Endothelial cell of umbilical vein (primary cell): Measurements from ENCODE around the gene SGPP1. TPM values are rescaled to one million over a fixed set of nuclear protein-coding genes. Genes with fewer than 3 reads are reported as not detected.

ENCODE experiments used
- BruUV-seq: library from RNA; stranded (reverse); fragments of 400-500 nt; replicated peaks from 2 replicates; lab custom pipeline; 2021; lab: Mats Ljungman, UMichigan
- CTCF ChIA-PET: fragments of 300-600, 350-600 bp; sonication (Branson Sonifier 250); formaldehyde crosslinking; loops from one replicate; lab custom pipeline; 2021; ENCODE audit warnings: antibody characterized with exemption, inconsistent platforms; lab: Charles Lee
- POLR2A ChIA-PET: fragments of 300-600, 350-600 bp; sonication (Branson Sonifier 250); formaldehyde crosslinking; loops from one replicate; lab custom pipeline; 2021; ENCODE audit warnings: antibody characterized with exemption, inconsistent platforms; lab: Charles Lee
- DNase-seq: peaks from one replicate; pipeline ENCODE4 v3.0.0-alpha.2; 2011; ENCODE audit warnings: low read depth, low spot score
- FAIRE-seq: peaks from 2 replicates; lab custom pipeline; 2011; peaks lifted over from hg19 to GRCh38; lab: Jason Lieb, UNC
- H2AFZ ChIP-seq: 2 replicates; pipeline ENCODE4 v1.6.0; 2012; ENCODE audit warnings: low read depth, low read length, control low read depth, inconsistent platforms
- H3K27ac ChIP-seq: 2 replicates; pipeline ENCODE4 v1.5.1; 2011; ENCODE audit warnings: low read depth, mild to moderate bottlenecking, control low read depth, low read length, moderate library complexity; ENCODE audit not compliant: insufficient read depth
- H3K27me3 ChIP-seq, 2 experiments: 2 replicates each; pipeline versions ENCODE4 v1.6.0 to v1.6.1; 2011; ENCODE audit warnings: low read length in 2 of 2, mixed read lengths in 1 of 2; ENCODE audit not compliant: control insufficient read depth in 2 of 2, insufficient read depth in 2 of 2
- H3K36me3 ChIP-seq, 2 experiments: 2 replicates in 1 of 2; 3 replicates in 1 of 2; pipeline ENCODE4 v1.5.1; 2011; ENCODE audit warnings: low read length in 2 of 2, mild to moderate bottlenecking in 1 of 2, moderate library complexity in 1 of 2; ENCODE audit not compliant: control insufficient read depth in 2 of 2, insufficient read depth in 2 of 2; ENCODE audit errors: extremely low read depth in 1 of 2
- H3K4me1 ChIP-seq: 3 replicates; pipeline ENCODE4 v1.5.1; 2011; ENCODE audit warnings: mild to moderate bottlenecking, low read length; ENCODE audit not compliant: control insufficient read depth, insufficient read depth; ENCODE audit errors: extremely low read depth
- H3K4me2 ChIP-seq: 2 replicates; pipeline ENCODE4 v1.6.1; 2011; ENCODE audit warnings: low read length, control low read depth, mixed read lengths; ENCODE audit not compliant: insufficient read depth
- H3K4me3 ChIP-seq, 3 experiments: fragments of 200-600 bp in 1 of 3; sonication (generic), shearing (Covaris generic) in 1 of 3; replicated peaks in 1 of 3; 2 replicates each; pipeline ENCODE4 v1.5.1; 2011 to 2016; ENCODE audit warnings: control low read depth in 3 of 3, low read length in 3 of 3, mild to moderate bottlenecking in 2 of 3, inconsistent platforms in 1 of 3, low read depth in 1 of 3, moderate library complexity in 1 of 3; ENCODE audit not compliant: insufficient read depth in 1 of 3
- H3K79me2 ChIP-seq: 2 replicates; pipeline ENCODE4 v1.6.0; 2012; ENCODE audit warnings: low read length, inconsistent platforms; ENCODE audit not compliant: control insufficient read depth, insufficient read depth
- H3K9ac ChIP-seq: replicated peaks from 2 replicates; pipeline ENCODE3; 2011; ENCODE audit warnings: low read length, control low read depth; ENCODE audit not compliant: insufficient read depth; ENCODE audit errors: extremely low read depth
- H3K9me1 ChIP-seq: replicated peaks from 3 replicates; pipeline ENCODE4 v1.6.0; 2011; ENCODE audit warnings: mild to moderate bottlenecking, low read length; ENCODE audit not compliant: control insufficient read depth, insufficient read depth; ENCODE audit errors: extremely low read depth
- H3K9me3 ChIP-seq: replicated peaks from 2 replicates; pipeline ENCODE4 v1.5.1; 2012; ENCODE audit warnings: low read length, inconsistent platforms; ENCODE audit not compliant: control insufficient read depth, insufficient read depth
- H4K20me1 ChIP-seq: replicated peaks from 2 replicates; pipeline ENCODE3; 2011; ENCODE audit warnings: mild to moderate bottlenecking, low read length; ENCODE audit not compliant: control insufficient read depth, insufficient read depth; ENCODE audit errors: extremely low read depth
- CTCF ChIP-seq, 2 donors: IDR thresholded peaks; 1 replicate in 1 of 2; 2 replicates in 1 of 2; pipeline ENCODE4 v1.5.1; 2011; ENCODE audit warnings: low read length in 2 of 2, mild to moderate bottlenecking in 2 of 2, moderate library complexity in 2 of 2, control low read depth in 1 of 2, inconsistent platforms in 1 of 2, low read depth in 1 of 2; ENCODE audit not compliant: insufficient read depth in 1 of 2; ENCODE audit errors: extremely low read depth in 1 of 2
- EZH2 ChIP-seq: IDR thresholded peaks from 2 replicates; pipeline ENCODE4 v1.6.1; 2012; ENCODE audit warnings: borderline replicate concordance, low read depth, mild to moderate bottlenecking, moderate library complexity, low read length, inconsistent platforms; ENCODE audit not compliant: severe bottlenecking
- FOS ChIP-seq: IDR thresholded peaks from 2 replicates; pipeline ENCODE4 v1.6.1; 2011; ENCODE audit warnings: mild to moderate bottlenecking, low read length, moderate library complexity, borderline replicate concordance; ENCODE audit not compliant: insufficient read depth
- GATA2 ChIP-seq: IDR thresholded peaks from 2 replicates; pipeline ENCODE4 v1.7.0; 2011; ENCODE audit warnings: low read depth, mild to moderate bottlenecking, moderate library complexity, mixed read lengths, low read length; ENCODE audit not compliant: insufficient read length, insufficient read depth
- JUN ChIP-seq: IDR thresholded peaks from 2 replicates; pipeline ENCODE4 v1.6.1; 2011; ENCODE audit warnings: borderline replicate concordance, low read depth; ENCODE audit not compliant: insufficient read length, insufficient read depth
- MAX ChIP-seq: IDR thresholded peaks from 2 replicates; pipeline ENCODE4 v1.6.1; 2011; ENCODE audit not compliant: insufficient read depth, insufficient read length
- POLR2A ChIP-seq: IDR thresholded peaks from 2 replicates; pipeline ENCODE4 v1.6.1; 2012; ENCODE audit warnings: low read depth, mild to moderate bottlenecking, control low read depth, low read length
- POLR2AphosphoS5 ChIP-seq: IDR thresholded peaks from 2 replicates; pipeline ENCODE4 v1.6.1; 2012; ENCODE audit warnings: low read depth, mild to moderate bottlenecking, control low read depth, low read length, moderate library complexity; ENCODE audit not compliant: insufficient read depth
- dilution Hi-C: fragments of 300-500 bp; cut with MboI; formaldehyde crosslinking; loops from one replicate; pipeline ENCODE4 v1.15.0; 2019; ENCODE audit warnings: low sequenced_read_pairs; ENCODE audit not compliant: extremely low pct_ligation_motif_present
- intact Hi-C: fragments of 100-400 bp; cut with micrococcal nuclease; formaldehyde crosslinking; loops from one replicate; pipeline ENCODE4 v1.10.0; 2022
- polyA plus RNA-seq, 4 experiments: library from polyadenylated mRNA; depleted of rRNA in 3 of 4; stranded (reverse) in 3 of 4; unstranded in 1 of 4; fragments of >200 nt; gene quantifications; 2 replicates each; pipeline versions ENCODE4 v1.2.1 to v1.2.3, GENCODE V29; 2011 to 2012; ENCODE audit warnings: missing spikeins in 1 of 4
- total RNA-seq: library from RNA; stranded (reverse); gene quantifications from 2 replicates; pipeline ENCODE4 v1.2.3, GENCODE V29; 2021

SGPP1 gene
- total and polyA plus RNA-seq, 2 donors (not counting 3 experiments of a cell fraction or from before 2014, with no cell fraction given) = 6.2 to 7.9 TPM

- FAIRE-seq (peak; percentile 42), DNase-seq (peak; percentile 19)
- Histone ChIP-seq H3K79me2 (peaks cover 11% of the 10 kb centered on the region), H3K9me3 (no peaks in the 10 kb centered on the region), H4K20me1 (no peaks in the 10 kb centered on the region), H2AFZ (no peak overlapping the region), H3K27me3 (no peaks in the 10 kb centered on the region), H3K36me3 (no peaks in the 10 kb centered on the region), H3K9ac (no peak overlapping the region), H3K27ac (no peak overlapping the region), H3K4me2 (no peak overlapping the region), H3K4me1 (peaks cover 11% of the 10 kb centered on the region), H3K9me1 (no peaks in the 10 kb centered on the region), H3K4me3 (no peak overlapping the region)
- dilution Hi-C loops = no loop called here
- BruUV-seq = no TSS peak
- POLR2A ChIA-PET = no interaction called here
- TF ChIP-seq EZH2 (no peak), CTCF (IDR thresholded peaks at IDR 0.05; ENCODE audit: extremely low read depth in 1 of 2, insufficient read depth in 1 of 2, low read depth in 1 of 2, low read length in 2 of 2) (no peak), POLR2AphosphoS5 (no peak), FOS (no peak), JUN (no peak), POLR2A (no peak), MAX (no peak), GATA2 (peak; percentile 41)
- CTCF ChIA-PET = interaction anchor here (1.6 kb wide), 1 partner anchor 21 kb away, joined by 4 read pairs; no protein-coding TSS in a partner anchor
- intact Hi-C loops = loop anchor here (5.0 kb wide), 1 partner anchor 36 kb away; no protein-coding TSS in a partner anchor
These were observed 14.1 kb downstream of the SGPP1 start for GRCh38 chr14:63713764-63714163.
